Gastroesophageal sphincter (tissue), 3 donors: ENCODE results near the gene PALD1.

ENCODE experiments used
- EP300 ChIP-seq: sonication (generic); formaldehyde crosslinking; IDR thresholded peaks from one replicate; pipeline ENCODE4 v1.6.1; 2017; ENCODE audit warnings: antibody characterized with exemption, mild to moderate bottlenecking
- POLR2A ChIP-seq, 2 donors: fragments of 450-650 bp; IDR thresholded peaks; one replicate each; pipeline ENCODE4 v1.6.1; 2017; ENCODE audit warnings: antibody characterized with exemption in 2 of 2, mild to moderate bottlenecking in 2 of 2, moderate library complexity in 1 of 2
- POLR2AphosphoS5 ChIP-seq: sonication (generic); formaldehyde crosslinking; IDR thresholded peaks from one replicate; pipeline ENCODE4 v1.6.1; 2017; ENCODE audit warnings: antibody characterized with exemption
- TF ChIP-seq, protein P1 (sequence below), 4 experiments: fragments of 200-600 bp in 2 of 4; fragments of 450-650 bp in 2 of 4; sonication (generic) in 1 of 4; IDR thresholded peaks; one replicate each; pipeline ENCODE4 v1.5.1; 2017 to 2019; ENCODE audit warnings: antibody characterized with exemption in 4 of 4, mild to moderate bottlenecking in 2 of 4, moderate library complexity in 2 of 4

DNA sequence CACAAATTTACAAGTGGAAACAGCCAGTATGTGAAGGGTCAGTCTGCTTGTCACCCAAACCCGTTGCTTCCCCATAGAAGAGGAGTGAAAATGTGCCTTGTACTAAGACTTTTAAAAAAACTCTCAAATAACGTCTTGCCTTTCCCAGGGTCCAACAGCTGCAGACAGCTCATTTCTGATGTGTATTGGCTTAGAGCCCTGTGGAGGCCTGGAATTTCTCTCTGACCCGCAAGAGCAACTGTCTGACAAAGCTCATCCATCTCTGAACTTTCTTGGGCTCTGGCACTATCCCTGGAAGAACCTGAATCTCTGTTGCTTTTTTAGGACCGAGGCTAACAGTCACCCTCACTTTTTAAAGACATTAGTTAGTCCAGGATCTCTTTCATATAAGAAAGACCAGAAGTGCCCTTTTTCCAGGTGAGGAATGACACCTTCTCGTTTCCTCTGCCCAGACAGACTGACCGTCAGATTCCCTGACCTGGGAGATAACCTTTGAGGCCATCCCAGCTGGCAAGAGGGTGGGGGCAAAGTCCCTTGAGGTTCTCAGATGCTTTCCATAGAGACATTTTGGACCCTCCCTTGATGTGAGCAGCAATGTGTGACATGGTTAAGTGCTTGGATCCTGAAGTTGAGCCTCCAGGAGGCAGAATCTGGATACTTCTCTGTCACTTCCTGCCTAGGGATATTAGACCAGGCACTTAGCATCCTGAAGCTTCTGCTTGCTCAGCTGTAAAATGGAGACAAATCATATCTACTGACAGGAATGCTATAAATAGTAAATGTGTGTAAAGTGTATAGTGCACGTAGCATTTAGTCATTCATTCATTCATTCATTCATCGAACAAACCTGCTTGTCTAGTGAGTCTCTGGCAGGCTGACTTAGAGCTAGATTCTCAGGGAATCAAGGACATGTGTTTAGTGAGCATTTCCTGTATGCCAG is 32.6 kb upstream of the PALD1 start:
- TF ChIP-seq, protein P1, sequence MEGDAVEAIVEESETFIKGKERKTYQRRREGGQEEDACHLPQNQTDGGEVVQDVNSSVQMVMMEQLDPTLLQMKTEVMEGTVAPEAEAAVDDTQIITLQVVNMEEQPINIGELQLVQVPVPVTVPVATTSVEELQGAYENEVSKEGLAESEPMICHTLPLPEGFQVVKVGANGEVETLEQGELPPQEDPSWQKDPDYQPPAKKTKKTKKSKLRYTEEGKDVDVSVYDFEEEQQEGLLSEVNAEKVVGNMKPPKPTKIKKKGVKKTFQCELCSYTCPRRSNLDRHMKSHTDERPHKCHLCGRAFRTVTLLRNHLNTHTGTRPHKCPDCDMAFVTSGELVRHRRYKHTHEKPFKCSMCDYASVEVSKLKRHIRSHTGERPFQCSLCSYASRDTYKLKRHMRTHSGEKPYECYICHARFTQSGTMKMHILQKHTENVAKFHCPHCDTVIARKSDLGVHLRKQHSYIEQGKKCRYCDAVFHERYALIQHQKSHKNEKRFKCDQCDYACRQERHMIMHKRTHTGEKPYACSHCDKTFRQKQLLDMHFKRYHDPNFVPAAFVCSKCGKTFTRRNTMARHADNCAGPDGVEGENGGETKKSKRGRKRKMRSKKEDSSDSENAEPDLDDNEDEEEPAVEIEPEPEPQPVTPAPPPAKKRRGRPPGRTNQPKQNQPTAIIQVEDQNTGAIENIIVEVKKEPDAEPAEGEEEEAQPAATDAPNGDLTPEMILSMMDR (IDR thresholded peaks at IDR 0.05), result no peak
- TF ChIP-seq POLR2A (IDR thresholded peaks at IDR 0.05), result no peak
- TF ChIP-seq POLR2AphosphoS5, result peak; percentile 67
- no peak for TF ChIP-seq EP300
